Activated CD4-positive, alpha-beta T cell treated with anti-CD3 and anti-CD28 coated beads, Interleukin-2, amount 50 U/mL, for 24 hours (primary cell): ENCODE results near the gene ARNT2.
"Not testable (repeated sequence)": the region's sequence is repeated elsewhere in the genome, so short reads cannot be mapped to it uniquely, and the experiment has no call there.

Experiments
- DNase-seq, 2 donors: peaks; one replicate each; pipeline ENCODE4 v3.0.0-alpha.2; 2020; ENCODE audit warnings: low read depth in 1 of 2, low spot score in 1 of 2

ARNT2 gene

DNA sequence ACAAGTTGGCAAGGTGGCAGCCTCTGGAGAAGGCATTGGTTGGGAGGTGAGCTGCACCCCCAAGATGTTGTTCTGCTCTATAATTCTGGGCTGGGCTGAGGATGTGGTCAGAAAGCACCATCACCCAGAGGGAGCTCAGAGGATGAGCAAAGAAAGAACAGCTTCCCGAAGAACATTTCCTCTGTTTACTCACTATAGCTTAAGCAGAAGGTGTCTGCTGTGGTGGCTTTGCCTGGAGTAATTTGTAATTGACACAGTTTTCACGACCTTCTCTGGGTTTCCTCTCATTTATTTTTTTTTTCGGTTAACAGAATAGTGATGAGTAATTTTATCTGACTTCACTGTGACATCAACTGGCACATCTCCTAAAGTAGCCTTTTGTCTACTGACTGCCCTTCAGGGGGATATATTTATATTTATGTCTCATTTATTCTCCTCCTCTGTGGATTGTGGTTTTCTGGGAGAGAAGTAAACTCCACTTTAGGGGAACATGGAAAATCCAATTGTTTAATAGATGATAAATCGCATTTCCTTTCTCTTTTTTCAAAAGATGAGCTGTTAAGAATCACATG is 241.4 kb downstream of the ARNT2 start:
- no peak for DNase-seq

DNA sequence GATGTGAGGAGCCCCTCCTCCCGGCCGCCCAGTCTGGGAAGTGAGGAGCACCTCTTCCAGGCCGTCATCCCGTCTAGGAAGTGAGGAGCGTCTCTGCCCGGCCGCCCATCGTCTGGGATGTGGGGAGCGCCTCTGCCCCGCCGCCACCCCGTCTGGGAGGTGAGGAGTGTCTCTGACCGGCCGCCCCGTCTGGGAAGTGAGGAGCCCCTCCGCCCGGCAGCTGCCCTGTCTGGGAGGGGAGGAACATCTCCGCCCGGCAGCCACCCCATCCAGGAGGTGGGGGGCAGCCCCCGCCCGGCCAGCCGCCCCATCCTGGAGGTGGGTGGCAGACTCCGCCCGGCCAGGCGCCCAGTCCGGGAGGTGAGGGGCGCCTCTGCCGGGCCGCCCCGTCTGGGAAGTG is 243.2 kb downstream of the ARNT2 start:
- not testable (repeated sequence) for DNase-seq
